ENCODE data around the gene GAB2. TPM values are rescaled to one million over a fixed set of nuclear protein-coding genes. Genes with fewer than 3 reads are reported as not detected.

The GAB2 gene
- total and polyA plus RNA-seq, 2 donors (not counting 1 experiment from before 2014, with no cell fraction given) = 5.8 to 85.9 TPM

DNA sequence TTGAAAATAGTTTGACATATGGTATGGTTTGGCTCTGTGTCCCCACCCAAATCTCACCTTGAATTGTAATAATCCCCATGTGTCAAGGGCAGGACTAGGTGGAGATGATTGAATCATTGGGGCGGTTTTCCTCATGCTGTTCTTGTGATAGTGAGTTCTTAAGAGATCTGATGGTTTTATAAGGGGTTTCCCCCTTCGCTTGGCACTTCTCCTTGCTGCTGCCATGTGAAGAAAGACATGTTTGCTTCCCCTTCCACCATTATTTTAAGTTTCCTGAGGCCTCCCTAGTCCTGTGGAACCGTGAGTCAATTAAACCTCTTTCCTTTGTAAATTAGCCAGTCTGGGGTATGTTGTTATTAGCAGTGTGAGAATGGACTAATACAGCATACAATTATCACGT, 236.9 kb downstream of the GAB2 start:
- Mint-ChIP-seq H3K9me3 (ENCODE audit: insufficient read depth) (peaks cover 12% of the 10 kb centered on the region), H3K4me3 (no peak overlapping the region), H3K27me3 (no peaks in the 10 kb centered on the region), H3K27ac (no peak overlapping the region), H3K4me1 (no peaks in the 10 kb centered on the region)
- H3K79me2 ChIP-seq (ENCODE audit: control insufficient read depth, insufficient read depth, low read length) = no peaks in the 10 kb centered on the region
- H3K9me3 ChIP-seq (ENCODE audit: control extremely low read depth in 1 of 3, control insufficient read depth in 2 of 3, insufficient read depth in 1 of 3, low read length in 2 of 3) = peaks cover 0 to 2% (median 0%) of the 10 kb centered on the region in 3 donors
- no peak overlapping the region for H2AFZ ChIP-seq (ENCODE audit: insufficient read depth, low read depth, low read length, poor library complexity, severe bottlenecking)
- no peaks in the 10 kb centered on the region for H3K4me1 ChIP-seq (ENCODE audit: control insufficient read depth in 2 of 2, insufficient read depth in 2 of 2, low read length in 2 of 2)
- CTCF ChIA-PET = no interaction called here
- H3K36me3 ChIP-seq (replicated peaks in 1 of 2; ENCODE audit: control extremely low read depth in 1 of 2, control insufficient read depth in 1 of 2, extremely low read depth in 1 of 2, insufficient read depth in 2 of 2, low read length in 1 of 2) = no peaks in the 10 kb centered on the region
- TF ChIP-seq EZH2 (IDR thresholded peaks at IDR 0.05; ENCODE audit: borderline replicate concordance, insufficient read depth, low read depth, low read length, poor library complexity, severe bottlenecking) = no peak
- no peak for TF ChIP-seq CTCF (IDR thresholded peaks at IDR 0.05)
- WGBS (ENCODE audit: insufficient coverage) = no CpG with 5 or more reads among the region's 4 CpGs
- no peak overlapping the region for H3K4me3 ChIP-seq (ENCODE audit: control extremely low read depth in 1 of 5, extremely low read depth in 1 of 5, insufficient read depth in 1 of 5, low read depth in 2 of 5, low read length in 4 of 5)
- no peak overlapping the region for H3K9ac ChIP-seq (ENCODE audit: low read length)
- no peaks in the 10 kb centered on the region for H3K27me3 ChIP-seq (replicated peaks in 1 of 4; ENCODE audit: control extremely low read depth in 1 of 4, control insufficient read depth in 3 of 4, insufficient read depth in 4 of 4, low read length in 3 of 4)
- no peak overlapping the region for H3K27ac ChIP-seq (ENCODE audit: low read length in 2 of 2)
- intact Hi-C loops (cut with micrococcal nuclease) = no loop called here
- POLR2A ChIA-PET = no interaction called here
- ATAC-seq (ENCODE audit: low read depth) (no peak), DNase-seq (no peak)
- no peaks in the 10 kb centered on the region for H4K20me1 ChIP-seq (ENCODE audit: control insufficient read depth, insufficient read depth, low read length, poor library complexity, severe bottlenecking)
- no peak overlapping the region for H3K4me2 ChIP-seq (replicated peaks; ENCODE audit: low read depth, low read length, poor library complexity, severe bottlenecking)

DNA sequence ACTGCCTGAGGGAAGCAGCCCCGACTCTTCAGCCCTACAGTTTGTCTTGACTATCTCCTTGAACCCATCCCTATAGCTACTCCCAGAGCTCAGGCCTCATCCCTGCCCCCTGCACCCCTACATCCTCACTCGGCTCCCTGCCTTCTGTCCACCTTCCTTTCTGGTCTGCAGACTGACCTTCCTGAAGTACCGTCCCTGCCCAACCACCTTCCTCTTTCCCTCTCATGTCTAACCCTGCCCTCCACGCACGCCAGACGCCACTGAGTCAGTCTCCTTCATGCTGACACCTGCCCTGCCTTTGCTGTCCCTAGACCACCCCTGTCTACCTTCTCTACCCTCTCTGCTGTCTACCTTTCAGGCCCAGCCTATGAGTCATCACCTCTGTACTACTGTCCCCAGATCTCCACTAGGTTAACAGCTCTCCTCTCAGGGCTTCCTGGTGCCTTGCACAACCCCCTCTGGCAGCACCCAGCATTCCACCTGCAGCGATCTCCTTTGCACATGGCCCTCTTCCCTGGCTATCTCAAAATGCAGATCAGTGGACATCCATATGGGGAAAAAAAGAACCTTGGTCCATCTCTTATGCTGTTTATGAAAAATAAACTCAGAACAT, 238.1 kb downstream of the GAB2 start:
- no peak overlapping the region for H3K27ac Mint-ChIP-seq
- Histone ChIP-seq H3K79me2 (ENCODE audit: control insufficient read depth, insufficient read depth, low read length) (no peaks in the 10 kb centered on the region), H2AFZ (ENCODE audit: insufficient read depth, low read depth, low read length, poor library complexity, severe bottlenecking) (no peak overlapping the region), H3K4me2 (replicated peaks; ENCODE audit: low read depth, low read length, poor library complexity, severe bottlenecking) (no peak overlapping the region), H3K27ac (ENCODE audit: low read length in 2 of 2) (no peak overlapping the region), H3K36me3 (replicated peaks in 1 of 2; ENCODE audit: control extremely low read depth in 1 of 2, control insufficient read depth in 1 of 2, extremely low read depth in 1 of 2, insufficient read depth in 2 of 2, low read length in 1 of 2) (no peaks in the 10 kb centered on the region), H3K4me1 (ENCODE audit: control insufficient read depth in 2 of 2, insufficient read depth in 2 of 2, low read length in 2 of 2) (no peaks in the 10 kb centered on the region), H4K20me1 (ENCODE audit: control insufficient read depth, insufficient read depth, low read length, poor library complexity, severe bottlenecking) (no peaks in the 10 kb centered on the region), H3K9me3 (ENCODE audit: control extremely low read depth in 1 of 3, control insufficient read depth in 2 of 3, insufficient read depth in 1 of 3, low read length in 2 of 3) (peaks cover 0 to 2% (median 0%) of the 10 kb centered on the region in 3 donors), H3K27me3 (replicated peaks in 1 of 4; ENCODE audit: control extremely low read depth in 1 of 4, control insufficient read depth in 3 of 4, insufficient read depth in 4 of 4, low read length in 3 of 4) (no peaks in the 10 kb centered on the region), H3K9ac (ENCODE audit: low read length) (no peak overlapping the region), H3K4me3 (ENCODE audit: control extremely low read depth in 1 of 5, extremely low read depth in 1 of 5, insufficient read depth in 1 of 5, low read depth in 2 of 5, low read length in 4 of 5) (no peak overlapping the region)
- CTCF ChIA-PET = no interaction called here
- no peaks in the 10 kb centered on the region for H3K4me1 Mint-ChIP-seq
- no peak for ATAC-seq (ENCODE audit: low read depth)
- no peaks in the 10 kb centered on the region for H3K27me3 Mint-ChIP-seq
- no peak for DNase-seq
- intact Hi-C loops (cut with micrococcal nuclease) = no loop called here
- 93% methylated on average over 6 of the region's 7 CpGs for WGBS (ENCODE audit: insufficient coverage)
- H3K4me3 Mint-ChIP-seq = no peak overlapping the region
- H3K9me3 Mint-ChIP-seq (ENCODE audit: insufficient read depth) = peaks cover 12% of the 10 kb centered on the region
- TF ChIP-seq CTCF (IDR thresholded peaks at IDR 0.05) (no peak), EZH2 (IDR thresholded peaks at IDR 0.05; ENCODE audit: borderline replicate concordance, insufficient read depth, low read depth, low read length, poor library complexity, severe bottlenecking) (no peak)
- POLR2A ChIA-PET = no interaction called here
